Activated T-cell treated with anti-CD3 and anti-CD28 coated beads for 24 hours (primary cell): ENCODE results near the gene TBC1D28.
"Not testable (repeated sequence)": the region's sequence is repeated elsewhere in the genome, so short reads cannot be mapped to it uniquely, and the experiment has no call there.

Experiments
- DNase-seq: peaks from one replicate; pipeline ENCODE4 v3.0.0-alpha.2; 2020; ENCODE audit warnings: low read depth

The TBC1D28 gene

GRCh38 chr17:18613016-18613415, 31.2 kb downstream of the TBC1D28 start:
- DNase-seq, result not testable (repeated sequence)

- DNase-seq, result not testable (repeated sequence)
Observed at GRCh38 chr17:18593138-18593537, 51.1 kb downstream of the TBC1D28 start.
